Stomach (tissue), 9 donors: ENCODE data around the gene ZIC4. TPM values are rescaled to one million over a fixed set of nuclear protein-coding genes. Genes with fewer than 3 reads are reported as not detected.

Experiments used
- DNase-seq, 2 donors: peaks; one replicate each; pipeline versions ENCODE4 v3.0.0 to v3.0.0-alpha.2; 2013 to 2019
- H3K27ac ChIP-seq, 5 donors: fragments of 200-600 bp in 4 of 5; sonication (generic) in 4 of 5; one replicate each; pipeline ENCODE4 v1.5.1; 2013 to 2019; ENCODE audit warnings: mild to moderate bottlenecking in 1 of 5, moderate library complexity in 1 of 5
- H3K27me3 ChIP-seq, 3 donors: fragments of 200-600 bp; sonication (generic); one replicate each; pipeline ENCODE4 v1.5.1; 2017 to 2019; ENCODE audit warnings: mixed run types in 1 of 3
- H3K36me3 ChIP-seq, 4 donors: fragments of 200-600 bp; sonication (generic); 1 replicate in 3 of 4; 2 replicates in 1 of 4; pipeline ENCODE4 v1.5.1; 2016 to 2019
- H3K4me1 ChIP-seq, 4 donors: fragments of 200-600 bp; sonication (generic); one replicate each; pipeline ENCODE4 v1.5.1; 2016 to 2019
- H3K4me3 ChIP-seq, 4 donors: fragments of 200-600 bp; sonication (generic) in 3 of 4; one replicate each; pipeline ENCODE4 v1.5.1; 2016 to 2019; ENCODE audit warnings: mild to moderate bottlenecking in 1 of 4
- H3K9me3 ChIP-seq, 4 donors: fragments of 200-600 bp; sonication (generic); one replicate each; pipeline ENCODE4 v1.5.1; 2016 to 2019
- EP300 ChIP-seq: sonication (generic); formaldehyde crosslinking; IDR thresholded peaks from one replicate; pipeline ENCODE4 v1.6.1; 2017; ENCODE audit warnings: antibody characterized with exemption
- POLR2A ChIP-seq, 4 donors: fragments of 450-650 bp; IDR thresholded peaks; one replicate each; pipeline ENCODE4 v1.6.1; 2016; ENCODE audit warnings: antibody characterized with exemption in 4 of 4, control low read depth in 2 of 4, mild to moderate bottlenecking in 1 of 4, moderate library complexity in 1 of 4
- POLR2AphosphoS5 ChIP-seq, 3 donors: sonication (generic); formaldehyde crosslinking; IDR thresholded peaks; one replicate each; pipeline ENCODE4 v1.6.1; 2016; ENCODE audit warnings: antibody characterized with exemption in 3 of 3
- WGBS, 5 donors: extraction: QIAGEN DNeasy Blood & Tissue Kit in 3 of 5; methylation state at CpG; one replicate each; pipeline versions ENCODE4 v1.1.5 to v1.1.7; 2013 to 2018; 5-methylcytosine and 5-hydroxymethylcytosine counted together
- intact Hi-C: fragments of 100-400 bp; cut with DNase I; formaldehyde crosslinking; loops from one replicate; pipeline ENCODE4 v1.15.1; 2023; ENCODE audit warnings: low total_unique reads
- polyA plus RNA-seq, 3 donors: library from polyadenylated mRNA; stranded (reverse); fragments of 200-250 nt; gene quantifications; one replicate each; pipeline ENCODE4 v1.2.3, GENCODE V29; 2013
- total RNA-seq, 5 donors: library from RNA; depleted of rRNA; stranded (reverse); fragments of >200 nt; gene quantifications; one replicate each; pipeline versions ENCODE4 v1.1.0 to v1.2.3, GENCODE V29; 2014 to 2016
- TF ChIP-seq, protein P1 (sequence below), 7 experiments: fragments of 450-650 bp in 4 of 7; fragments of 200-600 bp in 3 of 7; sonication (generic) in 3 of 7; IDR thresholded peaks; one replicate each; pipeline ENCODE4 v1.5.1; 2016 to 2019; ENCODE audit warnings: antibody characterized with exemption in 7 of 7, control low read depth in 2 of 7, mild to moderate bottlenecking in 1 of 7
- donor health status: healthy with polysubstance abuse.
- donor health status: Bipolar disorder and iron deficiency.
- donor health status: healthy.

Gene ZIC4
- total and polyA plus RNA-seq, 8 donors: not detected

- WGBS, 5 donors: 9 to 11% (median 9%) methylated on average over 36 of the region's 36 CpGs
- TF ChIP-seq, protein P1, sequence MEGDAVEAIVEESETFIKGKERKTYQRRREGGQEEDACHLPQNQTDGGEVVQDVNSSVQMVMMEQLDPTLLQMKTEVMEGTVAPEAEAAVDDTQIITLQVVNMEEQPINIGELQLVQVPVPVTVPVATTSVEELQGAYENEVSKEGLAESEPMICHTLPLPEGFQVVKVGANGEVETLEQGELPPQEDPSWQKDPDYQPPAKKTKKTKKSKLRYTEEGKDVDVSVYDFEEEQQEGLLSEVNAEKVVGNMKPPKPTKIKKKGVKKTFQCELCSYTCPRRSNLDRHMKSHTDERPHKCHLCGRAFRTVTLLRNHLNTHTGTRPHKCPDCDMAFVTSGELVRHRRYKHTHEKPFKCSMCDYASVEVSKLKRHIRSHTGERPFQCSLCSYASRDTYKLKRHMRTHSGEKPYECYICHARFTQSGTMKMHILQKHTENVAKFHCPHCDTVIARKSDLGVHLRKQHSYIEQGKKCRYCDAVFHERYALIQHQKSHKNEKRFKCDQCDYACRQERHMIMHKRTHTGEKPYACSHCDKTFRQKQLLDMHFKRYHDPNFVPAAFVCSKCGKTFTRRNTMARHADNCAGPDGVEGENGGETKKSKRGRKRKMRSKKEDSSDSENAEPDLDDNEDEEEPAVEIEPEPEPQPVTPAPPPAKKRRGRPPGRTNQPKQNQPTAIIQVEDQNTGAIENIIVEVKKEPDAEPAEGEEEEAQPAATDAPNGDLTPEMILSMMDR (IDR thresholded peaks at IDR 0.05): no peak
- TF ChIP-seq POLR2A (IDR thresholded peaks at IDR 0.05) (no peak), POLR2AphosphoS5 (IDR thresholded peaks at IDR 0.05) (no peak), EP300 (no peak)
- H3K27ac ChIP-seq: no peak overlapping the region
- peak in 1 of 2 donors; percentile 36 for DNase-seq
- no peak overlapping the region for H3K4me3 ChIP-seq
- peaks cover 0 to 43% (median 19%) of the 10 kb centered on the region in 4 donors for H3K4me1 ChIP-seq
- H3K36me3 ChIP-seq: no peaks in the 10 kb centered on the region
- intact Hi-C loops: no loop called here
- H3K27me3 ChIP-seq: peaks cover 34 to 99% (median 74%) of the 10 kb centered on the region in 3 donors
- peaks cover 0 to 41% (median 2%) of the 10 kb centered on the region in 4 donors for H3K9me3 ChIP-seq
Observed at GRCh38 chr3:147422601-147423536, 16.5 kb upstream of the ZIC4 start.

DNA sequence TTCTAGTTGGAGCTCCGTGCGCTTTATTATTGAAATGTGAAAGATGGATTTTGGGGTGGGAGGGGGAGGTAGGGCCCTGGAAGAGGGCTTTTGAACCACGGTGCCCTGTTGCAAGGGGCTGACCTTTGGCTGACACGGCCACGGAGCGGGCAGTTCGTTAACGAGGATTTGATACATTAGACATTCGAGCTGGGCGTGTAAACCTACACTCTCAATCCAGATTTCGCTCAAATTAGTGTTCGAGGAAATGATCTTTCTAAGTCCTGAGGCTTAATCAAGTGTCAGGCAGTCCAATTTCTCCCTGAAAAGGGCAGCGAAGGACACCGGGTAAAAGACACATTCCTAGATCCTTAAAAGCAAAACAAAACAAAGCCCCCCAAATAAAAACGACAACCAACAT, 15.9 kb upstream of the ZIC4 start:
- peak in 1 of 2 donors; percentile 2 for DNase-seq
- Histone ChIP-seq H3K27me3 (peaks cover 34 to 99% (median 78%) of the 10 kb centered on the region in 3 donors), H3K9me3 (peaks cover 0 to 41% (median 2%) of the 10 kb centered on the region in 4 donors), H3K4me3 (no peak overlapping the region), H3K36me3 (no peaks in the 10 kb centered on the region), H3K4me1 (peaks cover 0 to 43% (median 19%) of the 10 kb centered on the region in 4 donors), H3K27ac (no peak overlapping the region)
- intact Hi-C loops: no loop called here
- 8 to 18% (median 14%) methylated on average over 15 of the region's 15 CpGs for WGBS, 5 donors
- no peak for TF ChIP-seq EP300

- intact Hi-C loops: no loop called here
- H3K27ac ChIP-seq: no peak overlapping the region
- peaks cover 0 to 41% (median 2%) of the 10 kb centered on the region in 4 donors for H3K9me3 ChIP-seq
- peak in 1 of 2 donors; percentile 23 for DNase-seq
- no peak overlapping the region for H3K4me3 ChIP-seq
- peaks cover 34 to 100% (median 83%) of the 10 kb centered on the region in 3 donors for H3K27me3 ChIP-seq
- TF ChIP-seq, protein P1 (IDR thresholded peaks at IDR 0.05): no peak
- no peak for TF ChIP-seq EP300
- no peak for TF ChIP-seq POLR2A (IDR thresholded peaks at IDR 0.05)
- TF ChIP-seq POLR2AphosphoS5 (IDR thresholded peaks at IDR 0.05): no peak
- no peaks in the 10 kb centered on the region for H3K36me3 ChIP-seq
- H3K4me1 ChIP-seq: peaks cover 0 to 43% (median 19%) of the 10 kb centered on the region in 4 donors
- WGBS, 5 donors: 6 to 15% (median 13%) methylated on average over 11 to 53 of the region's 53 CpGs
Observed at GRCh38 chr3:147421184-147421912, 15.0 kb upstream of the ZIC4 start.

GRCh38 chr3:147420353-147421183, 14.2 kb upstream of the ZIC4 start:
- Histone ChIP-seq H3K36me3 (no peaks in the 10 kb centered on the region), H3K9me3 (peaks cover 0 to 41% (median 5%) of the 10 kb centered on the region in 4 donors), H3K27ac (no peak overlapping the region), H3K4me1 (peaks cover 0 to 43% (median 19%) of the 10 kb centered on the region in 4 donors), H3K4me3 (no peak overlapping the region), H3K27me3 (peaks cover 34 to 100% (median 84%) of the 10 kb centered on the region in 3 donors)
- no peak for TF ChIP-seq POLR2AphosphoS5 (IDR thresholded peaks at IDR 0.05)
- TF ChIP-seq, protein P1 (IDR thresholded peaks at IDR 0.05): no peak
- no peak for TF ChIP-seq POLR2A (IDR thresholded peaks at IDR 0.05)
- TF ChIP-seq EP300: no peak
- intact Hi-C loops: no loop called here
- peak in 1 of 2 donors; percentile 1 for DNase-seq
- WGBS, 5 donors: 10 to 23% (median 15%) methylated on average over 25 to 32 of the region's 32 CpGs
